Epithelial cell of proximal tubule (primary cell): ENCODE measurements around the gene METRN. TPM values are rescaled to one million over a fixed set of nuclear protein-coding genes. Genes with fewer than 3 reads are reported as not detected.

ENCODE experiments used
- DNase-seq: peaks from one replicate; pipeline ENCODE4 v3.0.0-alpha.2; 2011; ENCODE audit warnings: low read depth
- H3K4me3 ChIP-seq: 2 replicates; pipeline ENCODE4 v1.5.1; 2011; ENCODE audit warnings: low read depth, mild to moderate bottlenecking, low read length
- CTCF ChIP-seq: conservative IDR thresholded peaks from 2 replicates; pipeline ENCODE4 v1.5.1; 2012; ENCODE audit warnings: low read depth, mild to moderate bottlenecking, low read length
- total RNA-seq: library from RNA; depleted of rRNA; stranded (reverse); fragments of >200 nt; gene quantifications from 2 replicates; pipeline ENCODE4 v1.2.3, GENCODE V29; 2015

The METRN gene
- total RNA-seq, 1 donor from 2014 or later, result 183 TPM

GRCh38 chr16:726438-727290, 11.7 kb downstream of the METRN start, which contains the start of the genes CCDC78 and HAGHL:
CCDC78 (minus strand) TSS chr16:726443; CDS start chr16:726367, 76 bp downstream.
HAGHL (plus strand) TSS chr16:727106; CDS start chr16:727510, 404 bp downstream.
- DNase-seq, result no peak
- H3K4me3 ChIP-seq, result peak within 1 kb of the TSS; percentile 81
- TF ChIP-seq CTCF, result no peak

- no peak for DNase-seq
- TF ChIP-seq CTCF, result no peak
- peak overlapping the region; percentile 81 for H3K4me3 ChIP-seq
These were observed 12.5 kb downstream of the METRN start for GRCh38 chr16:727291-727977.

GRCh38 chr16:728131-728889, 13.4 kb downstream of the METRN start:
- H3K4me3 ChIP-seq, result peak overlapping the region; percentile 81
- no peak for DNase-seq
- TF ChIP-seq CTCF, result no peak

- TF ChIP-seq CTCF, result no peak
- peak overlapping the region; percentile 81 for H3K4me3 ChIP-seq
- no peak for DNase-seq
These were observed 14.2 kb downstream of the METRN start for GRCh38 chr16:728890-729744.

GRCh38 chr16:729768-730665, 15.1 kb downstream of the METRN start:
- no peak for TF ChIP-seq CTCF
- H3K4me3 ChIP-seq, result no peak overlapping the region
- DNase-seq, result no peak
